Activated CD8-positive, alpha-beta memory T cell treated with anti-CD3 and anti-CD28 coated beads for 48 hours (primary cell): ENCODE measurements around the gene CABP4.
"Not testable (repeated sequence)": the region's sequence is repeated elsewhere in the genome, so short reads cannot be mapped to it uniquely, and the experiment has no call there.

Source experiments
- DNase-seq, 3 experiments: peaks; one replicate each; pipeline ENCODE4 v3.0.0-alpha.2; 2020; ENCODE audit warnings: low read depth in 2 of 3, low spot score in 2 of 3

The CABP4 gene

GRCh38 chr11:67419325-67420049 lies 35.7 kb upstream of the CABP4 start:
- DNase-seq = no peak

- DNase-seq = no peak
Measured at GRCh38 chr11:67420147-67420645, 35.0 kb upstream of the CABP4 start.

GRCh38 chr11:67420646-67421429 lies 34.3 kb upstream of the CABP4 start:
- peak; percentile 98 for DNase-seq

- no peak for DNase-seq
Measured at GRCh38 chr11:67421430-67422031, 33.6 kb upstream of the CABP4 start.

GRCh38 chr11:67422891-67423290 lies 32.3 kb upstream of the CABP4 start:
- no peak for DNase-seq

GRCh38 chr11:67423466-67423865 lies 31.7 kb upstream of the CABP4 start:
- DNase-seq = no peak

GRCh38 chr11:67423891-67424613 lies 31.1 kb upstream of the CABP4 start:
- DNase-seq = no peak

- DNase-seq = not testable (repeated sequence)
Measured at GRCh38 chr11:67427364-67427859, 27.7 kb upstream of the CABP4 start.

- DNase-seq = peak; percentile 95 to 100 (median 100)
Measured at GRCh38 chr11:67428052-67429001, 26.8 kb upstream of the CABP4 start, which contains the start of gene RPS6KB2. Gene RPS6KB2 (plus strand): TSS chr11:67428494. CDS start chr11:67428546, 52 bp downstream.

GRCh38 chr11:67429038-67429668 lies 26.0 kb upstream of the CABP4 start:
- no peak for DNase-seq

GRCh38 chr11:67429722-67430121 lies 25.4 kb upstream of the CABP4 start:
- no peak for DNase-seq

- DNase-seq = no peak
Measured at GRCh38 chr11:67431346-67432249, 23.6 kb upstream of the CABP4 start.

- no peak for DNase-seq
Measured at GRCh38 chr11:67432655-67433349, 22.4 kb upstream of the CABP4 start.

GRCh38 chr11:67433536-67434394 lies 21.4 kb upstream of the CABP4 start:
- DNase-seq = no peak

GRCh38 chr11:67434395-67434881 lies 20.7 kb upstream of the CABP4 start:
- DNase-seq = no peak

GRCh38 chr11:67435031-67435726 lies 20.0 kb upstream of the CABP4 start:
- no peak for DNase-seq
